ENCODE measurements around the gene SLC35D3. TPM values are rescaled to one million over a fixed set of nuclear protein-coding genes. Genes with fewer than 3 reads are reported as not detected.

The SLC35D3 gene, protein sequence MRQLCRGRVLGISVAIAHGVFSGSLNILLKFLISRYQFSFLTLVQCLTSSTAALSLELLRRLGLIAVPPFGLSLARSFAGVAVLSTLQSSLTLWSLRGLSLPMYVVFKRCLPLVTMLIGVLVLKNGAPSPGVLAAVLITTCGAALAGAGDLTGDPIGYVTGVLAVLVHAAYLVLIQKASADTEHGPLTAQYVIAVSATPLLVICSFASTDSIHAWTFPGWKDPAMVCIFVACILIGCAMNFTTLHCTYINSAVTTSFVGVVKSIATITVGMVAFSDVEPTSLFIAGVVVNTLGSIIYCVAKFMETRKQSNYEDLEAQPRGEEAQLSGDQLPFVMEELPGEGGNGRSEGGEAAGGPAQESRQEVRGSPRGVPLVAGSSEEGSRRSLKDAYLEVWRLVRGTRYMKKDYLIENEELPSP
- total RNA-seq (2022; extraction: Qiagen RNA extraction), result 0.05 to 0.09 TPM (median 0.06 TPM) in 3 of 5 replicates, not detected in the others

DNA sequence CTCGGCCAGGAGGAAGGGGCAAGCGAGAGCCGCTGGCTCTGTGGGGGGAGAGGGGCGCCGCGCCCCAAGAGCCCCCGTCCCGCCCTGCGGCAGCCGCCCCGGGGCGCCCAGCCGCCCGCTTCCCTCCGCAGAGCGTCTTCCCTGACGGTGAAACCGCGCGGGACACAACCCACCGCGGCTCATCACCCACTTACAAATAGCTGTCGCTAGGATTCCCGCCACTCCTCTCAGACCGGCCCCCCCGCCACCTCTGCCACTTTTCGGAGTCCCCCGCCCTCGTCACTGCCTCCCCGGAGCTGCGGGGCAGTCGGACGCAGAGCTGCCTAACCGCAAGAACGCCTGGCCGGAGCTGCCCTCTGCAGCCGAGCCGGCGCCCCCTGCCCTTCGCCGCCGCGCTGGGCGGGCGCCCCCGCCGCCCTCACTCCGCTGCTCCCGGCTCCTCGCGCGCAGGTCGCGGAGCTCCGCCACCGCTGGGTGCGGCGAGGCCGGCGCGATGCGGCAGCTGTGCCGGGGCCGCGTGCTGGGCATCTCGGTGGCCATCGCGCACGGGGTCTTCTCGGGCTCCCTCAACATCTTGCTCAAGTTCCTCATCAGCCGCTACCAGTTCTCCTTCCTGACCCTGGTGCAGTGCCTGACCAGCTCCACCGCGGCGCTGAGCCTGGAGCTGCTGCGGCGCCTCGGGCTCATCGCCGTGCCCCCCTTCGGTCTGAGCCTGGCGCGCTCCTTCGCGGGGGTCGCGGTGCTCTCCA is at the start of gene SLC35D3:
SLC35D3 (plus strand) TSS at position 366 of the 749 bp plus-strand sequence; CDS start at position 494, 128 bp downstream.

Other genes starting within 250 kb of the SLC35D3 start
- gene MAP3K5, start 129.8 kb upstream of the SLC35D3 start, total RNA-seq (2022; extraction: Qiagen RNA extraction), result 1.9 to 2.2 TPM (median 2.2 TPM) in 5 replicates
- 4.7 to 5.7 TPM (median 5.1 TPM) in 5 replicates for gene PEX7, start 99.7 kb upstream of the SLC35D3 start, total RNA-seq (2022; extraction: Qiagen RNA extraction)
- gene IL20RA, start 122.7 kb downstream of the SLC35D3 start, total RNA-seq (2022; extraction: Qiagen RNA extraction), result 0.02 to 0.15 TPM (median 0.05 TPM) in 3 of 5 replicates, not detected in the others

Data from A549 treated with Hydrocortisone at 1 μM for 4 hours (cell line).